IPS DF 4.7 (cell line): ENCODE data around the gene CNTROB.

Experiments used
- DNase-seq: peaks from one replicate; pipeline ENCODE4 v3.0.0-alpha.2; 2013; ENCODE audit warnings: low spot score; ENCODE audit errors: extremely low read depth

The CNTROB gene

GRCh38 chr17:7982666-7983065, 50.7 kb downstream of the CNTROB start:
- DNase-seq, result no peak

DNA sequence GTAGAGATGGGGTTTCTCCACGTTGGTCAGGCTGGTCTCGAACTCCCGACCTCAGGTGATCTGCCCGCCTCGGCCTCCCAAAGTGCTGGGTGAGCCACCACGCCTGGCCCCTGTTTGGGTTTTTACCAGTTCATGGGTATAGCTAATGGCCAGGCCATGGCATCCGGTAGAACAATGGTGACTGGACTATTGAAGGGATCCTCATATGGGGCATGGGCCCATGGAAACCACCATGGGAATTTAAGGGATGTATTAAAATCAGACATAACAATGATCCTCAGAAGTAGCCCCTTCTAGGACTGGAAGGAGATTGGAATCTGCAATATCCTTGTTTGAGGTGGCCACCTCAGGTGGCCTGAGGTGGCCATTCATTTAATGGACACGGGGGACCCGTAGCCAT, 52.9 kb downstream of the CNTROB start:
- DNase-seq, result no peak

- DNase-seq, result no peak
These were observed 55.3 kb downstream of the CNTROB start for GRCh38 chr17:7987112-7987893.

- DNase-seq, result no peak
These were observed 56.8 kb downstream of the CNTROB start for GRCh38 chr17:7988750-7989178.

DNA sequence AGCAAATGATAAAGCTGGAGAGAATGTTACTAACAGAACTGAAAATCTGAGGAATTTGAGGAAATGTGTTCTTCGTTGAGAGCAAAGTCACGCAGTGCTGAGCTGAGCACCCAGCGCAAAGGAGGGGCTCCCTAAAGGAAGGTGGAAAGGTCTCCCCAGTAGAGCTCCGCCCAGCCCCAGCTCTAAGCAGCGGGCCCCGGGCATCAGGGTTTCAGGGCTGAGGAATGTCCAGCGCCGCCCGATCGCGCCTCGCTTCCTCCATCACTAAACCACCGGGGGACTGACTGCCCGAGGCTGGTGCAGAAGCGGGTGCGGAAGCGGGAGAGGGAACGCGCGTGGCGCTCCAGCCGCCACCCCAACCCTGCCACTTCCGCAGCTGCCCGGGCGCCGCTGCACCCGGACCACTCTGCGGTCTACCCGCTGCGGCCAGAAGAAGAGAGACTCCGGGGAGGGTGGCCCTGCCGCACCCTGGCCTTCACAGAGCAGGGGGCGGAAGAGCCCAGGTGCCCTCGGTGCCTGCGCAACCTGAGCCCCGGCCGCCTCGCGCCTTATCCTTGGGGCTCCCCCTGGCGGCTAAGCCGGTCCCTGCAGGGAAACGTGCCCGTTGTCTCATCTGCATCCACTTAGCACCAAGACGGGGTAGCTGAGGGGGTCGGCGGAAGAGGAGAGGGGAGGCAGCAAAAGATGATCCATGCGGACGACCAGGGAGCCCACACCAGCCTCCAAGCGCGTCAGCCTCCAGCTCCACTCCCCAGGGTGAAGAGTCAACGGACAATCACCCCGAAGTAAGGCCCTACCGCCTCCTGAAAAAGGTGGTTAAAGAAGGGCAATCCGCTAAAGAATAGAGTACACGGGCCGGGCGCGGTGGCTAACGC, 58.0 kb downstream of the CNTROB start:
- DNase-seq, result peak; percentile 78

DNA sequence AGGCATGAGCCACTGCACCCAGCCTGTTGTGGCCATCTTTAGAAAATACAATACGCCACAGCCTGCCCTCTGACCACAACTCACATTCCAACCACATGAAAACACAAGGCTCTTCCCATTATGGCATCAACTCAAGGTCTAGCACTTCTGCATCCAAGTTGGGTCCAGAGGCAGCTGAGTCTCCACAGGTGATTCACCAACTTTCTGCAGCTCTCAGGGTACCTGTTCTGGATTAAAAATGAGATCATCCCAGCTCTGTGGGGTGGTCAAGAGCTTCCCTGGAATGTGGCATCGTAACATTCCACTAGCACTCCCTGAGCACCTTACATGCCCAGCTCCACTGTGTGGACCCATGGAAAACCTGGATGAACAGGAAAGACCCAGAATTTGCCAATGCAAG, 60.5 kb downstream of the CNTROB start:
- DNase-seq, result no peak

GRCh38 chr17:7992924-7993323, 60.9 kb downstream of the CNTROB start:
- DNase-seq, result no peak

DNA sequence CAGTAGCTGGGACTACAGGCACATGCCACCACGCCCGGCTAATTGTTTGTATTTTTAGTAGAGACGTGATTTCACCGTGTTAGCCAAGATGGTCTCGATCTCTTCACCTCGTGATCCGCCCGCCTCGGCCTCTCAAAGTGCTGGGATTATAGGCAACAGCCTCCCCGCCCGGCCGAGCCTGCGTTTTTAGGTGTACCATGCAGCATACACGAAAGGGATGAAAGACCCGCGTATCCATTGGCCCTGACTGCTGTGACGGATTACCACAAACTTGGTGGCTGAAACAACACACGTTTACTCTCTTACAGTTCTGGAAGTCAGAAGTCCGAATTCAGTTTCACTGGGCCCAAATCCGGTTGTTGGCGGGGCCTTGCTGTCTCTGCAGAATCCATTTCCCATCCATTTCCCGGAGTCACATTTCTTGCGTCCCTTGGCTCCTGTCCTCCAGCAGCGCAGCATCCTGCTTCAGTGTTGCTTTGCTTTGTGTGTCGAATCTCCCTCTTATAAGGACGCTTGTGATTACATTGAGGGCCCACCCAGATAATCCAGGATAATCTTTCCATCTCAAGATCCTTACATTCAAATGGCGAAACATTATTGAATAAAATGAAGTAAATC, 62.1 kb downstream of the CNTROB start:
- DNase-seq, result no peak

- DNase-seq, result no peak
These were observed 63.7 kb downstream of the CNTROB start for GRCh38 chr17:7995724-7996123.

- DNase-seq, result no peak
These were observed 65.2 kb downstream of the CNTROB start for GRCh38 chr17:7997186-7997585.
